HG03342 (cell line): ENCODE data around the gene TAX1BP3.

Source experiments
- ATAC-seq: cut with Tn5 transposase; IDR thresholded peaks from one replicate; pipeline ENCODE4 v1.9.1; 2021; ENCODE audit warnings: mild to moderate bottlenecking, moderate library complexity; ENCODE audit not compliant: unreplicated experiment

The TAX1BP3 gene

GRCh38 chr17:3659541-3660111 lies 8.8 kb downstream of the TAX1BP3 start:
- no peak for ATAC-seq

GRCh38 chr17:3658784-3659449 lies 9.5 kb downstream of the TAX1BP3 start:
- no peak for ATAC-seq

DNA sequence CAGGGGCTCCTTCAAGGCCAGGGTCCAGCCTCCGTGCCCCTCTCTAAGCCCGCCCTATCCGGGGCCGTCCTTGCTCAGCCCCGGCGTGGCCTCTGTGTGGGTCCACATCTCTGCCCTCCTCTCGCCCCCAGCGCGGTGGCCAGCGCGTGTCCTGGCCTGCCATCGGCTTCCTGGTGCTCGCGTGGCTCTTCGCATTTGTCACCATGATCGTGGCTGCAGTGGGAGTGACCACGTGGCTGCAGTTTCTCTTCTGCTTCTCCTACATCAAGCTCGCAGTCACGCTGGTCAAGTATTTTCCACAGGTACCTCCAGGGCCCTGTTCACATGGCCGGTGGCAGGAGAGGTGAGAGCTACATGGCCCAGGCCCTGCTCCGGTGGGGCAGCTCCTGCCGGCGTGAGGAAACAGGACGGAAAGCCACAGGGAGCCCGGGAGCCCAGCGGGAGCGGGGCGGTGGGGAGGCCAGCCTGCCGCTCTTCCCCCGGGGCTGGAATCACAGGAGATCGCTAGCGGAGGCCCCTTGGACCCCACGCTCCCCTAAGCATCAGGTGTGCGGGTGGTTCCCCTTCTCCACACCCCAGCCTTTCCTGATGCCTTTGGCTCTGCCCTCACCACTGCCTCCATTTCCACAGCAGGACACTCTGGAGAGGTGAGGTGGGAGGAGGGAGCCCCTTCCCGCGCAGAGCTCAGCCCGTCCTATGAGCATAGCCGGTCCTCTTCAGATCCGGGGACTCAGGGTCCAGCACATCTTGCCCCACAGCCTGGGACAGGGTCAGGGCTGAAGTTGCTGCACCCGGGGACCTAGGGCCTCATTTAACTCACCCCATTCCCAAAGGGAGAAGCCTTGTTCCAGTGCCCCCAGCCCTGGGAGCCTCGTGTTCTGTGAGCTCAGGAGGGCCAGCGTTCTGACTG lies 10.2 kb downstream of the TAX1BP3 start:
- ATAC-seq, result no peak

- ATAC-seq, result no peak
These were observed 10.8 kb downstream of the TAX1BP3 start for GRCh38 chr17:3657588-3657869.

- no peak for ATAC-seq
These were observed 11.4 kb downstream of the TAX1BP3 start for GRCh38 chr17:3656755-3657587.

DNA sequence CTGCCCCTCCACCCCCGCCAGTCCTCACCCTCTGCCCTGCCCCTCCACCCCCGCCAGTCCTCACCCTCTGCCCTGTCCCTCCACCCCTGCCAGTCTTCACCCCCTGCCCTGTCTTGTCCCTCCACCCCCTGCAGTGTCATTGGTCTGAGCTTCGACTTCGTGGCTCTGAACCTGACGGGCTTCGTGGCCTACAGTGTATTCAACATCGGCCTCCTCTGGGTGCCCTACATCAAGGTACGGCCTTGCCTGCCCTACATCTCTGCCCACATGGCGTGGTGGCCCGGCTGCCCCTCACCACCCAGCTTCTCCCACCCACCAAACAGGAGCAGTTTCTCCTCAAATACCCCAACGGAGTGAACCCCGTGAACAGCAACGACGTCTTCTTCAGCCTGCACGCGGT lies 12.0 kb downstream of the TAX1BP3 start:
- no peak for ATAC-seq

DNA sequence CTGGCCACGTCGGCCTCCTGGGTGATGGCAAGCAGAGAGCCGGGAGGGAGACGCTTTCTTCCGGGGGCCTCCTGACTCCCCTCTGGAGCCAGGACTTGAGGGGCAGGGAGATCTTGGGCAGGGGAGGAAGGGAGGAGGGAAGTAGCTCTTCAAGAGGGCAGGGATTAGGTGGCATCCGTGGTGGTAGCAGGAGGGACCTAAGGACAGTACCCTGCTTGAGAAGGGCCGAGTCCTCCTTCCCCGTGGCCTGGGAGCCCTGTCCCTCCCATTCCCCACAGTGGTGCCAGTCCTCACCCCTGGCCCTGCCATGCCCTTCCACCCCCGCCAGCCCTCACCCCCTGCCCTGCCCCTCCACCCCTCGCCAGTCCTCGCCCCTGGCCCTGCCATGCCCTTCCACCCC lies 12.6 kb downstream of the TAX1BP3 start:
- ATAC-seq, result no peak

DNA sequence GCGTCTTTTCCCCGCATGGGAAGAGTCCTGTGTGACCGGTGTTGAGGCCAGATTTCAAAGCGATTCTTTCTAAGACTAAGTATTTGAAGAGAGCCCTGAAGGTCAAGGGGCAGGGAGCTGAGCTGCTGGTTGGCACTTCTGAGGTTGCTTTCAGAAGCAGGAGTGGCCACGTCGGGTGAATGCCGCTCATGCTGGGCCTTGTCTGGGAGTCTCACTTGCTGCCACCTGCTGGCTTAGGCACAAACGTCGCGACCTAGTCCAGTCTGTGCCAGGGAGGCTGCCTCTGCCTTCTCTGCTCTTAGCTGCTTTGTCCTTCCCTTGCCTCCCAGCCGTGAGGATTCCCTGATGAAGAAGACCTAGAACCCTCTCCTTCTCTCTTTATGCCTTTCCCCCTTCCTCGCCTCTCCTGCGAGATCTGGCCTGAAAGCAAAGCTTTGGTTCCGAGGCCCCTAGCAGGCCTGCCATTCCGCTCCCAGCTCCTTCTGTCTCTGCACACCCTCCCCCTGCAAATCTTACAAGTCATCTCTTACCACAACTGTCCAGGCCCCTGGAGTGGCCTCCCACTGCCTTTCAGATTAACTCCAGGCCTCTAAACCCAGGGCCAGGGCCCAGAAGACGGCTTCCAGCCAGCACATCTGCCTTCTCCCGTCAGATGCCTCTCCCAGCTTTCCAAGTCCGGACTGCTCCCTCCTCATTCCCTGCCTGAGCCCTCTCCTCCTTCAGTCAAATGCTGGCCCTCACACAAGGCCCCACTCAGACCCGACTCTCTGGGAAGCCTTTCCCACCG lies 20.4 kb downstream of the TAX1BP3 start:
- ATAC-seq, result no peak

DNA sequence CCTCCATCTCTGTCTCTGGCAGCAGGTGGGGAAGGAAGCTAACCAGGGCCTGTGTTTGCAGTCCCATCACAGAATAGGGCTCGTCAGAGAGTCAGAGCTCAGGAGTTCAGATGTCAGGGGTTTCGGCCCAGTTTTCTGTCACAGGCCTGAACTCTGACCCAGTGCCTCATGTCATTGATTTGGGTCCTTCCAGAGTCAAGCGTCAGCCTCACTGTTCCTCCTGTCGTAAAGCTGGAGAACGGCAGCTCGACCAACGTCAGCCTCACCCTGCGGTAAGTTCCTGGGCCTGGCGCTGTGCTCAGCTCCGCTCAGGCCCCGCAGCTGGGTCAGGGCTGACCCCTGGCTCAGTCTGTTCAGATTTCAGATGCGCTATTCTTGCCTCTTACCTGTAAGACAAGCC lies 21.1 kb downstream of the TAX1BP3 start:
- no peak for ATAC-seq

- no peak for ATAC-seq
These were observed 23.1 kb downstream of the TAX1BP3 start for GRCh38 chr17:3645310-3645709.

DNA sequence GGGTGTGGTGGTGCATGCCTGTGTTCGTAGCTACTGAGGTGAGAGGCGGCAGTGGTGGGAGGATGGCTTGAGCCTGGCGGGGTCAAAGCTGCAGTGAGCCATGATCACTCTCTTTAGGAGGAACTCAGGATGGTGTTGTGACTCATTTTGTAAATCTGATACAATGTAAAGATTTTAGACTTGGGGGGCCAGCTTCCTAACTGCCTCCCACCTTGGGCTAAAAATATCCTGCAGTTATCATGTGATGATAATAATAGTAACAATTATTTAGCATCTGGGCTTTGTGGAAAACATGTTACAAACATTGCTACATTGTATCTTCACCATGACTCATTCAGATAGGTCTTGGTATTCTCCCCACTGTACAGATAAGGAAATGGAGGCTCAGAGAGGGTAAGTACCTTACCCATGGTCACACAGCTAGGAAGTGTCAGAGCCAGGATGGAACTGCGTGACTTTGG lies 24.5 kb downstream of the TAX1BP3 start:
- no peak for ATAC-seq

DNA sequence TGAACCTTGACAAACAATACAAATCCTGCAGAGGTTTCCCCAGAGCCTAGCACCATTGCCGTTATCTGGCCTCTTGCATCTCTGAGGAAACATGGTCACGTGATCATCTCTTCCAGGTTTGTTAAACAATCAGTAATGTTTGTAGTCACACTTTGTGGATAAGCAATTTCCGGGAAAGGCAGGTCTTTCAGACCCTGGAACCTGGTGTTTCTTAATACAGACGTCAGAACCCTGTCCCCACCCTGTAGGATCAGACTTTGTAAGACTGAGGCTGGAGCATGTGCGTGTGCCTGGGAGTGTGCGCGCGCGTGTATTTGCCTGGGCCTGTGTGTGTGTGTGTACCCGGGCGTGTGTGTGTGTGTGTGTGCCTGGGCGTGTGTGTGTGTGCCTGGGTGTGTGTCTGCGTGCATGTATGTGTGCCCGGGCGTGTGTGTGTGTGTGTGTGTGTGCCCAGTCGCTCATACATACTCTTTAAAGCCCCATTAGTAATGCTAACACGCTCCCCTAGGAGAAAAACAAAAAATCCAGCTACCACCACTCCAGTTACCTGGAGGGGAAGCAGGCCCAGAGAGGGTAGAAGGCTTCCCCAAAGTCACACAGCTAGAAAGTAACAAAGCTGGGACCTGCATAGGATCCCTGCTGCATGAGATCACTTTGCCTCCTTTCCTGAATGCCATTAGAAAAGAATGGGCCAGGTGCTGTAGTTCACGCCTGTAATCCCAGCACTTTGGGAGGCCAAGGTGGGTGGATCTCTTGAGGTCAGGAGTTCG lies 26.5 kb downstream of the TAX1BP3 start:
- no peak for ATAC-seq

GRCh38 chr17:3641014-3641413 lies 27.4 kb downstream of the TAX1BP3 start:
- ATAC-seq, result no peak

GRCh38 chr17:3639981-3640596 lies 28.3 kb downstream of the TAX1BP3 start:
- ATAC-seq, result no peak

GRCh38 chr17:3636908-3637373 lies 31.4 kb downstream of the TAX1BP3 start:
- ATAC-seq, result peak; percentile 11

GRCh38 chr17:3636154-3636907 lies 32.0 kb downstream of the TAX1BP3 start, which contains the start of the genes CTNS and SHPK:
TSS of gene CTNS (plus strand) at chr17:3636760. CDS start at chr17:3640207, 3,447 bp downstream.
TSS of gene SHPK (minus strand) at chr17:3636250. CDS start at chr17:3636219, 31 bp downstream.
- peak; percentile 92 for ATAC-seq

- ATAC-seq, result no peak
These were observed 32.8 kb downstream of the TAX1BP3 start for GRCh38 chr17:3635474-3636153.

DNA sequence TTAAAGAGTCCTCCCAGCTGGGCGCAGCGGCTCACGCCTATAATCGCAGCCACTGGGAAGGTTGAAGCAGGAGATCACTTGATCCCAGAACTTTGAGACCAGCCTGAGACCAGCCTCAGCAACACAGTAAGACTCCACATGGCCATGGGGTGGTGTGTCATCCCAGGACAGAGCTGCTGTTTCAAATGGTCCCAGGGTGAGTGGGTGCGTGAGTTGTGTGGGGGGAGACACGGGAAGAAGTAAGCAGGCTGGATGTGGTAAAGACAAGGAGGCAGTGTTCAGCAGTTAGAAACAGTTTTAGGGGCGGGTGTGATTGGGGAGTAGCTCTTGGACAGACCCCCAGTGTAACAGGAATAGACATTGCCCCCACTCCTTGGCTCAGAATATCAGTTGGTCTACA lies 36.1 kb downstream of the TAX1BP3 start:
- no peak for ATAC-seq
